Measurements from ENCODE around the gene CYLD. TPM values are rescaled to one million over a fixed set of nuclear protein-coding genes. Genes with fewer than 3 reads are reported as not detected.

Gene CYLD
- total RNA-seq, 2 experiments from 2014 or later: 7.4 to 14.9 TPM

GRCh38 chr16:50737420-50737959 is 4.4 kb upstream of the CYLD start:
- Histone ChIP-seq H2AFZ (ENCODE audit: low read length) (no peak overlapping the region), H3K9me3 (ENCODE audit: low read length) (no peaks in the 10 kb centered on the region), H3K79me2 (ENCODE audit: insufficient read depth, low read depth, low read length) (no peaks in the 10 kb centered on the region), H3K4me1 (ENCODE audit: insufficient read depth, low read length, poor library complexity, severe bottlenecking) (peaks cover 6% of the 10 kb centered on the region), H3K27ac (ENCODE audit: low read depth, low read length, poor library complexity, severe bottlenecking) (no peak overlapping the region), H3K36me3 (ENCODE audit: insufficient read depth, low read length) (no peaks in the 10 kb centered on the region), H3K4me3 (ENCODE audit: low read depth, low read length, poor library complexity, severe bottlenecking) (no peak overlapping the region), H4K20me1 (ENCODE audit: insufficient read depth, low read length) (no peaks in the 10 kb centered on the region), H3K9me2 (ENCODE audit: insufficient read depth, low read length) (no peaks in the 10 kb centered on the region), H3K4me2 (ENCODE audit: low read length) (no peak overlapping the region)
- no peak for DNase-seq (ENCODE audit: low spot score)
- intact Hi-C loops (cut with micrococcal nuclease; ENCODE audit: unreplicated experiment): no loop called here
- ChIA-PET POLR2A (interaction anchor here (0.6 kb wide), 1 partner anchor 323 kb away, joined by 5 read pairs; no protein-coding TSS in a partner anchor), CTCF (ENCODE audit: unreplicated experiment) (interaction anchor here (0.6 kb wide), 1 partner anchor 190 kb away, joined by 5 read pairs; no protein-coding TSS in a partner anchor)
- TF ChIP-seq CTCF (conservative IDR thresholded peaks at IDR 0.05; ENCODE audit: low read length): no peak
- no TSS peak for BruUV-seq (replicated peaks)

- no peak overlapping the region for H2AFZ ChIP-seq (ENCODE audit: low read length)
- no TSS peak for BruUV-seq (replicated peaks)
- peaks cover 12% of the 10 kb centered on the region for H3K4me1 ChIP-seq (ENCODE audit: insufficient read depth, low read length, poor library complexity, severe bottlenecking)
- no peaks in the 10 kb centered on the region for H3K9me3 ChIP-seq (ENCODE audit: low read length)
- H3K4me2 ChIP-seq (ENCODE audit: low read length): no peak overlapping the region
- no peak overlapping the region for H3K4me3 ChIP-seq (ENCODE audit: low read depth, low read length, poor library complexity, severe bottlenecking)
- no peaks in the 10 kb centered on the region for H3K79me2 ChIP-seq (ENCODE audit: insufficient read depth, low read depth, low read length)
- H3K36me3 ChIP-seq (ENCODE audit: insufficient read depth, low read length): no peaks in the 10 kb centered on the region
- ChIA-PET CTCF (ENCODE audit: unreplicated experiment) (no interaction called here), POLR2A (no interaction called here)
- intact Hi-C loops (cut with micrococcal nuclease; ENCODE audit: unreplicated experiment): no loop called here
- no peak for DNase-seq (ENCODE audit: low spot score)
- H3K27ac ChIP-seq (ENCODE audit: low read depth, low read length, poor library complexity, severe bottlenecking): no peak overlapping the region
- H4K20me1 ChIP-seq (ENCODE audit: insufficient read depth, low read length): no peaks in the 10 kb centered on the region
- TF ChIP-seq EZH2phosphoT487 (IDR thresholded peaks at IDR 0.05; ENCODE audit: borderline replicate concordance, low read depth, low read length) (no peak), CTCF (conservative IDR thresholded peaks at IDR 0.05; ENCODE audit: low read length) (no peak)
- H3K9me2 ChIP-seq (ENCODE audit: insufficient read depth, low read length): no peaks in the 10 kb centered on the region
These were observed 2.9 kb upstream of the CYLD start for GRCh38 chr16:50739031-50739430.

- POLR2A ChIA-PET: interaction anchor here (1.1 kb wide), 1 partner anchor 62 kb away, joined by 3 read pairs; no protein-coding TSS in a partner anchor
These were observed 1.1 kb upstream of the CYLD start for GRCh38 chr16:50740736-50741135.

More at GRCh38 chr16:50740736-50741135, 1.1 kb upstream of the CYLD start:
- intact Hi-C loops (cut with micrococcal nuclease; ENCODE audit: unreplicated experiment): loop anchor here (5.0 to 10.0 kb wide), 2 partner anchors 196 to 373 kb away; partner anchors contain the start of genes BRD7 and NKD1
- H3K4me1 ChIP-seq (ENCODE audit: insufficient read depth, low read length, poor library complexity, severe bottlenecking): peaks cover 12% of the 10 kb centered on the region
- TF ChIP-seq EZH2phosphoT487 (IDR thresholded peaks at IDR 0.05; ENCODE audit: borderline replicate concordance, low read depth, low read length) (no peak), CTCF (conservative IDR thresholded peaks at IDR 0.05; ENCODE audit: low read length) (no peak)
- H3K79me2 ChIP-seq (ENCODE audit: insufficient read depth, low read depth, low read length): no peaks in the 10 kb centered on the region
- CTCF ChIA-PET (ENCODE audit: unreplicated experiment): no interaction called here
- DNase-seq (ENCODE audit: low spot score): no peak
- no peaks in the 10 kb centered on the region for H3K9me2 ChIP-seq (ENCODE audit: insufficient read depth, low read length)
- no peaks in the 10 kb centered on the region for H3K9me3 ChIP-seq (ENCODE audit: low read length)
- H3K27ac ChIP-seq (ENCODE audit: low read depth, low read length, poor library complexity, severe bottlenecking): no peak overlapping the region
- no peaks in the 10 kb centered on the region for H3K36me3 ChIP-seq (ENCODE audit: insufficient read depth, low read length)
- H3K4me3 ChIP-seq (ENCODE audit: low read depth, low read length, poor library complexity, severe bottlenecking): no peak overlapping the region
- H4K20me1 ChIP-seq (ENCODE audit: insufficient read depth, low read length): no peaks in the 10 kb centered on the region
- BruUV-seq (replicated peaks): no TSS peak
- H3K4me2 ChIP-seq (ENCODE audit: low read length): peak overlapping the region; percentile 76; the same call in 1 of the 2 replicates
- peak overlapping the region; percentile 93; the same call in 1 of the 2 replicates for H2AFZ ChIP-seq (ENCODE audit: low read length)
